ENCODE data around the gene PFKFB3.

PFKFB3 gene

GRCh38 chr10:6271663-6272062 lies 68.9 kb downstream of the PFKFB3 start:
- Histone ChIP-seq H3K9ac (ENCODE audit: low read length) (no peak overlapping the region), H3K4me3 (ENCODE audit: insufficient read depth, low read length, poor library complexity, severe bottlenecking) (no peak overlapping the region), H3K79me2 (ENCODE audit: insufficient read depth, low read length) (no peaks in the 10 kb centered on the region), H3K4me2 (ENCODE audit: low read depth, low read length, poor library complexity, severe bottlenecking) (no peak overlapping the region), H3K27me3 (ENCODE audit: low read length) (no peaks in the 10 kb centered on the region), H4K20me1 (ENCODE audit: low read depth, low read length) (no peaks in the 10 kb centered on the region), H3K9me3 (ENCODE audit: insufficient read depth, low read length) (no peaks in the 10 kb centered on the region), H3K9me2 (replicated peaks; ENCODE audit: insufficient read depth, low read length) (no peaks in the 10 kb centered on the region), H3K36me3 (ENCODE audit: low read length) (no peaks in the 10 kb centered on the region), H3F3A (ENCODE audit: insufficient read depth) (no peaks in the 10 kb centered on the region), H3K27ac (ENCODE audit: low read depth, low read length) (no peak overlapping the region), H2AFZ (ENCODE audit: low read depth, low read length, severe bottlenecking) (no peak overlapping the region)
- TF ChIP-seq, protein P1, sequence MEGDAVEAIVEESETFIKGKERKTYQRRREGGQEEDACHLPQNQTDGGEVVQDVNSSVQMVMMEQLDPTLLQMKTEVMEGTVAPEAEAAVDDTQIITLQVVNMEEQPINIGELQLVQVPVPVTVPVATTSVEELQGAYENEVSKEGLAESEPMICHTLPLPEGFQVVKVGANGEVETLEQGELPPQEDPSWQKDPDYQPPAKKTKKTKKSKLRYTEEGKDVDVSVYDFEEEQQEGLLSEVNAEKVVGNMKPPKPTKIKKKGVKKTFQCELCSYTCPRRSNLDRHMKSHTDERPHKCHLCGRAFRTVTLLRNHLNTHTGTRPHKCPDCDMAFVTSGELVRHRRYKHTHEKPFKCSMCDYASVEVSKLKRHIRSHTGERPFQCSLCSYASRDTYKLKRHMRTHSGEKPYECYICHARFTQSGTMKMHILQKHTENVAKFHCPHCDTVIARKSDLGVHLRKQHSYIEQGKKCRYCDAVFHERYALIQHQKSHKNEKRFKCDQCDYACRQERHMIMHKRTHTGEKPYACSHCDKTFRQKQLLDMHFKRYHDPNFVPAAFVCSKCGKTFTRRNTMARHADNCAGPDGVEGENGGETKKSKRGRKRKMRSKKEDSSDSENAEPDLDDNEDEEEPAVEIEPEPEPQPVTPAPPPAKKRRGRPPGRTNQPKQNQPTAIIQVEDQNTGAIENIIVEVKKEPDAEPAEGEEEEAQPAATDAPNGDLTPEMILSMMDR (IDR thresholded peaks at IDR 0.05; ENCODE audit: insufficient read depth, low read length, poor library complexity, severe bottlenecking) = no peak
- no peak for TF ChIP-seq EZH2phosphoT487 (conservative IDR thresholded peaks at IDR 0.05; ENCODE audit: low read length)

- no peaks in the 10 kb centered on the region for H3K9me3 ChIP-seq (ENCODE audit: insufficient read depth, low read length)
- H3K4me2 ChIP-seq (ENCODE audit: low read depth, low read length, poor library complexity, severe bottlenecking) = no peak overlapping the region
- no peaks in the 10 kb centered on the region for H3F3A ChIP-seq (ENCODE audit: insufficient read depth)
- H3K4me3 ChIP-seq (ENCODE audit: insufficient read depth, low read length, poor library complexity, severe bottlenecking) = no peak overlapping the region
- H3K27me3 ChIP-seq (ENCODE audit: low read length) = no peaks in the 10 kb centered on the region
- H3K36me3 ChIP-seq (ENCODE audit: low read length) = no peaks in the 10 kb centered on the region
- no peak overlapping the region for H3K27ac ChIP-seq (ENCODE audit: low read depth, low read length)
- no peak for TF ChIP-seq EZH2phosphoT487 (conservative IDR thresholded peaks at IDR 0.05; ENCODE audit: low read length)
- TF ChIP-seq, protein P1 (IDR thresholded peaks at IDR 0.05; ENCODE audit: insufficient read depth, low read length, poor library complexity, severe bottlenecking) = no peak
- H2AFZ ChIP-seq (ENCODE audit: low read depth, low read length, severe bottlenecking) = no peak overlapping the region
- H3K9ac ChIP-seq (ENCODE audit: low read length) = no peak overlapping the region
- no peaks in the 10 kb centered on the region for H3K79me2 ChIP-seq (ENCODE audit: insufficient read depth, low read length)
- H4K20me1 ChIP-seq (ENCODE audit: low read depth, low read length) = no peaks in the 10 kb centered on the region
- H3K9me2 ChIP-seq (replicated peaks; ENCODE audit: insufficient read depth, low read length) = no peaks in the 10 kb centered on the region
Observed at GRCh38 chr10:6272126-6272525, 69.4 kb downstream of the PFKFB3 start.

DNA sequence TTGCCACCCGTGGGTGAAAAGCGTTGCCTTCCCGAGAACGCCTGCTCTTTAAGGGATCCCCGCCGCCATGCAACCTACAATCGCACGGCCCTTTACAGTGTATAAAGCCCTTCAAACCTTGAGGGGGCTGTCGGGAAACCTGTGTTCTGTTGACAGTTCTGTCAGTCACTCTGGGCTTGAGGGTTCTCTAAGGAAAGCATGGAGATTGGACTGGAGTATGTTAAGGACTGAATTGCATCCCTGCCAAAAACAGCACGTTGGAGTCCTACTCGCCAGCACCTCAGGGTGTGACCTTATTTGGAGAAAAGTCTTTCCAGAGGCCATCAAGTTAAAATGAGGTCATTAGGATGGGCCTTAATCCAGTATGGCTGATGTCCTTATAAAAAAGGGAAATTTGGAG lies 70.6 kb downstream of the PFKFB3 start:
- no peaks in the 10 kb centered on the region for H4K20me1 ChIP-seq (ENCODE audit: low read depth, low read length)
- no peak overlapping the region for H3K4me2 ChIP-seq (ENCODE audit: low read depth, low read length, poor library complexity, severe bottlenecking)
- no peak for TF ChIP-seq EZH2phosphoT487 (conservative IDR thresholded peaks at IDR 0.05; ENCODE audit: low read length)
- TF ChIP-seq, protein P1 (IDR thresholded peaks at IDR 0.05; ENCODE audit: insufficient read depth, low read length, poor library complexity, severe bottlenecking) = no peak
- no peak overlapping the region for H3K9ac ChIP-seq (ENCODE audit: low read length)
- H3K27ac ChIP-seq (ENCODE audit: low read depth, low read length) = no peak overlapping the region
- H3K4me3 ChIP-seq (ENCODE audit: insufficient read depth, low read length, poor library complexity, severe bottlenecking) = no peak overlapping the region
- H3F3A ChIP-seq (ENCODE audit: insufficient read depth) = no peaks in the 10 kb centered on the region
- H3K36me3 ChIP-seq (ENCODE audit: low read length) = no peaks in the 10 kb centered on the region
- no peaks in the 10 kb centered on the region for H3K27me3 ChIP-seq (ENCODE audit: low read length)
- no peaks in the 10 kb centered on the region for H3K9me2 ChIP-seq (replicated peaks; ENCODE audit: insufficient read depth, low read length)
- no peaks in the 10 kb centered on the region for H3K9me3 ChIP-seq (ENCODE audit: insufficient read depth, low read length)
- no peak overlapping the region for H2AFZ ChIP-seq (ENCODE audit: low read depth, low read length, severe bottlenecking)
- no peaks in the 10 kb centered on the region for H3K79me2 ChIP-seq (ENCODE audit: insufficient read depth, low read length)

Data from SU-DHL-6 (cell line).